Trophoblast cell (in vitro differentiated cells and primary cell): Measurements from ENCODE around the gene S100Z.
A peak's percentile ranks its signal among the peaks of the same experiment; 100 is the strongest.

ENCODE experiments used
- DNase-seq, 2 donors: peaks; one replicate each; pipeline ENCODE4 v3.0.0-alpha.2; 2016
- H2AFZ ChIP-seq: 2 replicates; pipeline ENCODE4 v1.6.1; 2013; ENCODE audit warnings: low read length, moderate library complexity, mild to moderate bottlenecking; ENCODE audit not compliant: insufficient read depth, poor library complexity
- H2AK5ac ChIP-seq: 2 replicates; pipeline ENCODE4 v1.6.1; 2013; ENCODE audit warnings: mild to moderate bottlenecking, low read length
- H2BK120ac ChIP-seq: 2 replicates; pipeline ENCODE4 v1.6.1; 2013; ENCODE audit warnings: low read length, mild to moderate bottlenecking, moderate library complexity; ENCODE audit not compliant: insufficient read depth, poor library complexity
- H2BK12ac ChIP-seq: 2 replicates; pipeline ENCODE4 v1.6.1; 2013; ENCODE audit warnings: mild to moderate bottlenecking, low read length, moderate library complexity
- H2BK5ac ChIP-seq: 2 replicates; pipeline ENCODE4 v1.6.1; 2013; ENCODE audit warnings: low read length, low read depth, moderate library complexity, mild to moderate bottlenecking; ENCODE audit not compliant: poor library complexity
- H3K14ac ChIP-seq: 2 replicates; pipeline ENCODE4 v1.6.1; 2013; ENCODE audit warnings: mild to moderate bottlenecking, low read length
- H3K18ac ChIP-seq: 2 replicates; pipeline ENCODE4 v1.6.1; 2013; ENCODE audit warnings: mild to moderate bottlenecking, low read length
- H3K23ac ChIP-seq: 2 replicates; pipeline ENCODE4 v1.6.1; 2013; ENCODE audit warnings: low read length
- H3K27ac ChIP-seq: 2 replicates; pipeline ENCODE4 v1.5.1; 2013; ENCODE audit warnings: low read depth, mild to moderate bottlenecking, inconsistent platforms, low read length, moderate library complexity
- H3K27me3 ChIP-seq: 2 replicates; pipeline ENCODE4 v1.6.1; 2013; ENCODE audit warnings: inconsistent platforms, mild to moderate bottlenecking, low read length, moderate library complexity; ENCODE audit not compliant: insufficient read depth
- H3K36me3 ChIP-seq, 2 experiments: 1 replicate in 1 of 2; 2 replicates in 1 of 2; pipeline ENCODE4 v1.6.1; 2013; ENCODE audit warnings: low read length in 2 of 2, mild to moderate bottlenecking in 2 of 2, moderate library complexity in 1 of 2; ENCODE audit not compliant: insufficient read depth in 2 of 2, control insufficient read depth in 1 of 2
- H3K4ac ChIP-seq: 2 replicates; pipeline ENCODE4 v1.6.1; 2013; ENCODE audit warnings: low read depth, mild to moderate bottlenecking, low read length, moderate library complexity
- H3K4me1 ChIP-seq, 2 experiments: 1 replicate in 1 of 2; 2 replicates in 1 of 2; pipeline ENCODE4 v1.6.1; 2013; ENCODE audit warnings: low read length in 2 of 2, mild to moderate bottlenecking in 2 of 2, moderate library complexity in 1 of 2; ENCODE audit not compliant: insufficient read depth in 2 of 2, control insufficient read depth in 1 of 2
- H3K4me2 ChIP-seq: 2 replicates; pipeline ENCODE4 v1.6.1; 2013; ENCODE audit warnings: inconsistent platforms, mild to moderate bottlenecking, low read length, moderate library complexity
- H3K4me3 ChIP-seq: 2 replicates; pipeline ENCODE4 v1.5.1; 2013; ENCODE audit warnings: mild to moderate bottlenecking, low read depth, low read length, inconsistent platforms
- H3K79me1 ChIP-seq: one replicate; pipeline ENCODE4 v1.6.1; 2013; ENCODE audit warnings: low read length
- H3K79me2 ChIP-seq: 2 replicates; pipeline ENCODE4 v1.6.1; 2013; ENCODE audit warnings: low read length, mild to moderate bottlenecking; ENCODE audit not compliant: control insufficient read depth, insufficient read depth, poor library complexity
- H3K9ac ChIP-seq: 2 replicates; pipeline ENCODE4 v1.6.1; 2013; ENCODE audit warnings: mild to moderate bottlenecking, low read length
- H3K9me3 ChIP-seq: 2 replicates; pipeline ENCODE4 v1.6.1; 2013; ENCODE audit warnings: low read depth, mild to moderate bottlenecking, control low read depth, inconsistent platforms, low read length; ENCODE audit not compliant: insufficient read depth
- H4K12ac ChIP-seq: 2 replicates; pipeline ENCODE4 v1.6.1; 2013; ENCODE audit warnings: low read depth, mild to moderate bottlenecking, low read length, moderate library complexity
- H4K8ac ChIP-seq: 2 replicates; pipeline ENCODE4 v1.6.1; 2013; ENCODE audit warnings: low read depth, mild to moderate bottlenecking, low read length, moderate library complexity
- H4K91ac ChIP-seq: one replicate; pipeline ENCODE4 v1.6.1; 2013; ENCODE audit warnings: low read depth, mild to moderate bottlenecking, low read length, moderate library complexity
- WGBS: extraction: QIAGEN DNeasy Blood & Tissue Kit; methylation state at CpG from one replicate; pipeline ENCODE4 v1.1.7; 2013; ENCODE audit warnings: missing lambda C conversion rate; ENCODE audit not compliant: insufficient read length, insufficient coverage; ENCODE audit errors: extremely low coverage; 5-methylcytosine and 5-hydroxymethylcytosine counted together

Gene S100Z

GRCh38 chr5:76804266-76804665, 45.5 kb upstream of the S100Z start:
- no peaks in the 10 kb centered on the region for H3K9me3 ChIP-seq
- H4K8ac ChIP-seq: no peak overlapping the region
- peaks cover 21 to 25% of the 10 kb centered on the region in 2 experiments for H3K4me1 ChIP-seq
- H3K79me2 ChIP-seq: no peaks in the 10 kb centered on the region
- H4K12ac ChIP-seq: no peak overlapping the region
- WGBS: no CpG with 5 or more reads among the region's 8 CpGs
- H3K4me3 ChIP-seq: no peak overlapping the region
- H2AK5ac ChIP-seq: no peak overlapping the region
- no peaks in the 10 kb centered on the region for H3K27me3 ChIP-seq
- H4K91ac ChIP-seq: no peak overlapping the region
- H3K23ac ChIP-seq: no peak overlapping the region
- no peak overlapping the region for H3K9ac ChIP-seq
- no peak overlapping the region for H2BK5ac ChIP-seq
- no peak overlapping the region for H3K4me2 ChIP-seq
- no peaks in the 10 kb centered on the region for H3K36me3 ChIP-seq
- no peak overlapping the region for H2AFZ ChIP-seq
- H3K18ac ChIP-seq: no peak overlapping the region
- no peak overlapping the region for H3K27ac ChIP-seq
- no peak for DNase-seq
- H2BK12ac ChIP-seq: peak overlapping the region; percentile 32
- H3K79me1 ChIP-seq: peaks cover 2% of the 10 kb centered on the region
- H3K4ac ChIP-seq: no peak overlapping the region
- no peak overlapping the region for H2BK120ac ChIP-seq
- no peak overlapping the region for H3K14ac ChIP-seq

GRCh38 chr5:76805821-76806505, 43.9 kb upstream of the S100Z start:
- no CpG with 5 or more reads among the region's 7 CpGs for WGBS
- H2BK12ac ChIP-seq: no peak overlapping the region

DNA sequence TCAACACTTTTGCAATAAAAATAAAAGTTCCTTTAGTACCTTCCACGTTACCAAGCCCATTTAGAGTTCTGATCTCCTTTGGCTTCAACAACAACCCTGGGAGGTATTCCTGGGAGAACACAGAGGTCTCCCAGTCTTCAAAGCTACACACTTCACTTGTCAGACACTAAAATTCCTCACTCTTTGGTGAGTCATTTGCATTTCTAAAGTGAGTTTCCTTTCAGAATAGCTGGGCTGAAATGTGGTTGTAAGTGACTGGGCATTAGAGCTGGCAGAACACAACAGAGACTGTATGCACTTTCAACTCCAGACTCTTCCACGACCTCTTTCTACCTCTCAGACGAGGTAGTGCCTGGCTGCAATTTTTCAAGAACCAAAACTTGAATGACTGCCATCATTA, 42.5 kb upstream of the S100Z start:
- H2BK120ac ChIP-seq: no peak overlapping the region
- WGBS: no CpG with 5 or more reads among the region's 3 CpGs
- no peak overlapping the region for H2AFZ ChIP-seq
- H3K36me3 ChIP-seq: no peaks in the 10 kb centered on the region
- H4K91ac ChIP-seq: no peak overlapping the region
- peak overlapping the region; percentile 30 for H3K4me2 ChIP-seq
- H4K8ac ChIP-seq: no peak overlapping the region
- H3K18ac ChIP-seq: no peak overlapping the region
- H4K12ac ChIP-seq: no peak overlapping the region
- no peak overlapping the region for H2BK5ac ChIP-seq
- peak overlapping the region; percentile 53 for H3K27ac ChIP-seq
- peaks cover 2% of the 10 kb centered on the region for H3K79me1 ChIP-seq
- no peak overlapping the region for H3K4ac ChIP-seq
- DNase-seq: peak; percentile 7 to 60
- H3K4me3 ChIP-seq: no peak overlapping the region
- H3K23ac ChIP-seq: no peak overlapping the region
- H2BK12ac ChIP-seq: no peak overlapping the region
- no peak overlapping the region for H2AK5ac ChIP-seq
- no peaks in the 10 kb centered on the region for H3K79me2 ChIP-seq
- H3K9me3 ChIP-seq: no peaks in the 10 kb centered on the region
- peaks cover 17 to 18% of the 10 kb centered on the region in 2 experiments for H3K4me1 ChIP-seq
- no peaks in the 10 kb centered on the region for H3K27me3 ChIP-seq
- H3K9ac ChIP-seq: no peak overlapping the region
- no peak overlapping the region for H3K14ac ChIP-seq

More at GRCh38 chr5:76805821-76806505, 43.9 kb upstream of the S100Z start:
- no peaks in the 10 kb centered on the region for H3K79me2 ChIP-seq
- H3K36me3 ChIP-seq: no peaks in the 10 kb centered on the region
- H3K27me3 ChIP-seq: no peaks in the 10 kb centered on the region
- no peak overlapping the region for H4K91ac ChIP-seq
- H2BK5ac ChIP-seq: peak overlapping the region; percentile 4
- peaks cover 22 to 25% of the 10 kb centered on the region in 2 experiments for H3K4me1 ChIP-seq
- no peak overlapping the region for H3K14ac ChIP-seq
- no peak overlapping the region for H4K8ac ChIP-seq
- H3K4me2 ChIP-seq: no peak overlapping the region
- no peak overlapping the region for H3K4me3 ChIP-seq
- no peak overlapping the region for H2AFZ ChIP-seq
- H3K18ac ChIP-seq: no peak overlapping the region
- peak; percentile 31 to 70 for DNase-seq
- peak overlapping the region; percentile 57 for H3K27ac ChIP-seq
- no peak overlapping the region for H3K4ac ChIP-seq
- peaks cover 2% of the 10 kb centered on the region for H3K79me1 ChIP-seq
- H2BK120ac ChIP-seq: no peak overlapping the region
- H2AK5ac ChIP-seq: no peak overlapping the region
- H3K9ac ChIP-seq: no peak overlapping the region
- no peak overlapping the region for H4K12ac ChIP-seq
- H3K9me3 ChIP-seq: no peaks in the 10 kb centered on the region
- no peak overlapping the region for H3K23ac ChIP-seq

- no CpG with 5 or more reads among the region's 5 CpGs for WGBS
- H3K9ac ChIP-seq: no peak overlapping the region
- no peaks in the 10 kb centered on the region for H3K27me3 ChIP-seq
- no peak overlapping the region for H3K18ac ChIP-seq
- no peak overlapping the region for H4K12ac ChIP-seq
- no peak overlapping the region for H3K14ac ChIP-seq
- H4K91ac ChIP-seq: no peak overlapping the region
- no peak overlapping the region for H2AFZ ChIP-seq
- no peaks in the 10 kb centered on the region for H3K9me3 ChIP-seq
- peaks cover 2% of the 10 kb centered on the region for H3K79me1 ChIP-seq
- no peak for DNase-seq
- H3K27ac ChIP-seq: peak overlapping the region; percentile 5
- no peak overlapping the region for H2BK120ac ChIP-seq
- no peak overlapping the region for H3K4me3 ChIP-seq
- no peak overlapping the region for H4K8ac ChIP-seq
- H3K4me1 ChIP-seq: peaks cover 17 to 18% of the 10 kb centered on the region in 2 experiments
- no peak overlapping the region for H3K4me2 ChIP-seq
- peak overlapping the region; percentile 25 for H2BK12ac ChIP-seq
- no peak overlapping the region for H3K4ac ChIP-seq
- peak overlapping the region; percentile 9 for H2BK5ac ChIP-seq
- H3K79me2 ChIP-seq: no peaks in the 10 kb centered on the region
- no peak overlapping the region for H2AK5ac ChIP-seq
- no peak overlapping the region for H3K23ac ChIP-seq
- no peaks in the 10 kb centered on the region for H3K36me3 ChIP-seq
Measured at GRCh38 chr5:76808141-76808691, 41.6 kb upstream of the S100Z start.
